ENCODE measurements around the gene C5orf52.
"Not testable (repeated sequence)": the region's sequence is repeated elsewhere in the genome, so short reads cannot be mapped to it uniquely, and the experiment has no call there.

- TF ChIP-seq, protein P1, sequence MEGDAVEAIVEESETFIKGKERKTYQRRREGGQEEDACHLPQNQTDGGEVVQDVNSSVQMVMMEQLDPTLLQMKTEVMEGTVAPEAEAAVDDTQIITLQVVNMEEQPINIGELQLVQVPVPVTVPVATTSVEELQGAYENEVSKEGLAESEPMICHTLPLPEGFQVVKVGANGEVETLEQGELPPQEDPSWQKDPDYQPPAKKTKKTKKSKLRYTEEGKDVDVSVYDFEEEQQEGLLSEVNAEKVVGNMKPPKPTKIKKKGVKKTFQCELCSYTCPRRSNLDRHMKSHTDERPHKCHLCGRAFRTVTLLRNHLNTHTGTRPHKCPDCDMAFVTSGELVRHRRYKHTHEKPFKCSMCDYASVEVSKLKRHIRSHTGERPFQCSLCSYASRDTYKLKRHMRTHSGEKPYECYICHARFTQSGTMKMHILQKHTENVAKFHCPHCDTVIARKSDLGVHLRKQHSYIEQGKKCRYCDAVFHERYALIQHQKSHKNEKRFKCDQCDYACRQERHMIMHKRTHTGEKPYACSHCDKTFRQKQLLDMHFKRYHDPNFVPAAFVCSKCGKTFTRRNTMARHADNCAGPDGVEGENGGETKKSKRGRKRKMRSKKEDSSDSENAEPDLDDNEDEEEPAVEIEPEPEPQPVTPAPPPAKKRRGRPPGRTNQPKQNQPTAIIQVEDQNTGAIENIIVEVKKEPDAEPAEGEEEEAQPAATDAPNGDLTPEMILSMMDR (IDR thresholded peaks at IDR 0.05; ENCODE audit: low read depth, low read length): not testable (repeated sequence)
- TF ChIP-seq POLR2A (IDR thresholded peaks at IDR 0.05; ENCODE audit: extremely low read depth, insufficient read length); MYC (IDR thresholded peaks at IDR 0.05; ENCODE audit: low read depth, low read length): not testable (repeated sequence)
- TF ChIP-seq, protein P2, sequence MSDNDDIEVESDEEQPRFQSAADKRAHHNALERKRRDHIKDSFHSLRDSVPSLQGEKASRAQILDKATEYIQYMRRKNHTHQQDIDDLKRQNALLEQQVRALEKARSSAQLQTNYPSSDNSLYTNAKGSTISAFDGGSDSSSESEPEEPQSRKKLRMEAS (IDR thresholded peaks at IDR 0.05; ENCODE audit: low read depth, low read length): not testable (repeated sequence)
Measured at GRCh38 chr5:157726607-157727006, 55.3 kb downstream of the C5orf52 start.

All from NB4 (cell line).